GM21576 (cell line): ENCODE results near the gene CPT2.

Experiments
- ATAC-seq: cut with Tn5 transposase; IDR thresholded peaks from one replicate; pipeline ENCODE4 v1.9.1; 2021; ENCODE audit warnings: mild to moderate bottlenecking, moderate library complexity; ENCODE audit not compliant: unreplicated experiment

CPT2 gene

GRCh38 chr1:53214376-53214940, 17.8 kb downstream of the CPT2 start:
- no peak for ATAC-seq

GRCh38 chr1:53218201-53218600, 21.6 kb downstream of the CPT2 start:
- no peak for ATAC-seq

DNA sequence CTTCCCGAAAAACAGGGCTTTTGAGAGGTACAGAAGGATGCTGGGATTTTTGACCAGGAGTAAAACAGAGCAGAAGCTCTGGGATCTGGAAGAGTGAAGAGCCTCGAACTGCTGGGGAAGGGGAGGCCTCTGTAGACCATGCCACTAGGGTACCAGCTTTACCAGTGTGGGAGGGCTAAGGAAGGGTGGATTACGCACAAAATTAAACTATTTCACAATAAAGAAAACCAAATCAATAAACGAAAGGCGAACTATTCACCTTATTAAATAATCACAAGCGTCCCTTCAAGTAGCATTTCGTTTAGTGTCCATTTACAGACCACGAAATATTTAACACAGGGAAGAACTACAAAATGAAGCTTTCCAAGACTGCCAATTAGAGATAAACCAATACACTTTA, 23.1 kb downstream of the CPT2 start:
- no peak for ATAC-seq

DNA sequence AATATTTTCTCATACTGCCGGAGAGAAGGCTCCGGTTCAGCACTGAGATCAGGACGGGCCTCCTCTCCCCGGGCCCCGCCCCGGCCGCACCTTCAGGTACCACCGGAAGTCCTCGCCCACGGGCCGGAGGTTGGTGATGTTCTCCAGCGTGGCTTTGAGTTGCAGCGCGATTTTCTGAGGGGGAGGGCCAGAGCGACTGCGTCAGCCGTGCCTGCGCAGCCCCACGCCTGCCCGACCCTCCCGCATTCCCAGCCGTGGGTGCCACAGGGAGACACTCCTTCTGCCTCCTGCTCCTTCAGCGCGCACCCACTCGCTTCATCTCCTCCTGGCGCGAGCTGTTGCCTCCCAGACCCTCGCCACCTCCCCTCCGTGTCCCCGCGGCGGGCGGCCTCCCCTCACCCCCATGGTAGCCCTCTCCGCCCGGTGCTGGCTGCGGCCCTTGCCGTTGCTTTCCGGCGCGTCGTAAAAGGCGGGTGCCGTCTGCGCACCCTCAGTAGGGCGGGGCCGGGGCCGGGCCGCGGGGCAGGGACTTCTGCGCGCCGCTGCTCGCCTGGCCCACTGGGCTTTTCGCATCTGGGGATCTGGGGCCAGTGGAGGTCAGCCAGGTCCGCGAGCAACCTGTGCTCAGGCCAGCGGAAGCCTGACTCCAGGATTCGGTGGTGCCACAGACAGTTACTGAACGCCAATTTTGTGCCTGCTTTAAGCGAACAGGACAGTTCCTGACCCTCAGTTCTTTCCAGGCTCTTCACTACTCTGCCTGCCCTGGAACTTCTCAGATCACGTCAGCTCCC, 23.7 kb downstream of the CPT2 start, which contains the start of gene CZIB:
TSS of gene CZIB (minus strand) at position 464 of the 791 bp plus-strand sequence. CDS start at position 405, 59 bp downstream.
- ATAC-seq, result peak; percentile 83

DNA sequence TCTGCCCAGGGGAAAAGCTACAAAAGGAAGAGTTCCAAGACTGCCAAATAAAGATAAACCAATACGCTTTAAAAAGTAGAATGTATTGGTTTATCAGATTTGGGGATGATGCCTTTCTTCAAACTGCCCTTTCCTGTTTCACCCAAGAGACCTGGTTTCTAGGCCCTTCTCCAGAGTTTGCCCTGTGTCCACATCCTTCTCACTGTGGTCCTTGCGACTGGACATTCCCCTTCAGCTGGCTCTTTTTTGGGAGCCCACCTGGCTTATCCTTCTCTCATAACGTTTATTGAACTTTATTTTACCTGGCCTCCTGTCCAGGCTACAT, 24.3 kb downstream of the CPT2 start:
- ATAC-seq, result no peak

- ATAC-seq, result no peak
These were observed 41.0 kb downstream of the CPT2 start for GRCh38 chr1:53237638-53238037.

DNA sequence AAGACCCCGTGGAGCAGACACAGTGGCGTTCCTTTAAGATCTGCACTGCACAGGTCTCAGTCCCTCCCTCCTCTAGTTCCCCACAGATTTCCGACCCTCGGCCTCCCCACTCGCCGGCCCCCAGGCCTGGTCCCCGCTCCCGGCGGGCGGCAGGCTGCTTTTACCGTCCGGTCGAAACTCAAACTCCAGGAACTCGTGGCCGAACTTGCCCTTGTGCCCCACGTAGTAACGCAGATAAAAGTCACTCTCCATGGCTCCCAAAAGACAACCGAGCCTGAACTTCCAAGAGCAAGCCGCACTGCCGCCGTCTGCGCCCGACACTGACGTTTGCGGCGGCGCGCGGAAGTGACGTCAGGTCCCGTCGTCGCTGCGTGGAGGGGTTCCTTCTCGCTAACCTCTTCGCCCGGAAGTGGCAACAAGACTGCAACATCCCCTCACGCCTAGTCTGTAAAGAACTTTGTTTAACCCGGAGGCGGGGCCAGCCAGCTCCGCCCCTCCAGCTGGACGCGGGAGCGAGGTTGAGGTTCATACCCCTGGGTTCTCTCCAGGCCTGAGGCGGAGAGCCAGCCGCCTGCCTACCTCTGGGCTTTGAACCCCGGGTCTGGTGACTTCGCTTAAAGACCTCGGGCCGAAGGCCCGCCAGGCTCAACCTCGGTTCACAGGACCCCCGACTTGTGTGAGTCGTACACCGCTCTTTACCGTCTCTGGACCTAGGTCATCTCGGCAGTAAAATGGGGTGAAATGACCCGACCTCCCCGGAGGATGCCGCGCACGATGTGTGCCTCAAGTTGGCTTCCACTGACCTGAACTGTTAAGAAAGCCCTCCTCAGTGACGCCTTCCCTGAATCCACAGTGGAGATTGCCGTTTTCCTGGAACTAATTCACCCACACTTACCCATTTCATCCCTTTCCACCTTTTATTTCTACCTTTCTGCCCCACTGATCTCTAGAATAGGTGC, 41.9 kb downstream of the CPT2 start, which contains the start of gene MAGOH:
TSS of gene MAGOH (minus strand) at position 322 of the 959 bp plus-strand sequence. CDS start at position 252, 70 bp downstream.
- peak; percentile 98 for ATAC-seq

- ATAC-seq, result no peak
These were observed 45.2 kb downstream of the CPT2 start for GRCh38 chr1:53241828-53242227.

DNA sequence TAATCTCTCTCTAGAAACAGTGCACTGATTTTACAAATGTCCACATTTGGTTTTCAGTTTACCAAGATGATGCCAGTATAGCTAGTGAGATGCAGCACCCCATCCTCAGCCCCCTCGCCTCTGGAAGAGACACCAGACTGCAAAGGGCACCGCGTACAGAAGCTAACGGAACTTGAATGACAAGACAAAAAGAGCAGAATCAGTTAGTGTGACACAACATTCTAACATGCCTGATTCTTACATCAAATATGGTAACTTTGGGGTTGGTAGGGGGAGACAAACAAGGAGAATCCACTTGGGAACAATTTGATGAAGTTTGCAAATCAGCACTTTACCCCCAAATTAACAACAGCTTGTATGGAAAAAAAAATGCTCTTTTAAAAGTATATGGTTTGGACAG, 45.8 kb downstream of the CPT2 start:
- no peak for ATAC-seq

GRCh38 chr1:53244141-53244540, 47.5 kb downstream of the CPT2 start:
- ATAC-seq, result no peak

DNA sequence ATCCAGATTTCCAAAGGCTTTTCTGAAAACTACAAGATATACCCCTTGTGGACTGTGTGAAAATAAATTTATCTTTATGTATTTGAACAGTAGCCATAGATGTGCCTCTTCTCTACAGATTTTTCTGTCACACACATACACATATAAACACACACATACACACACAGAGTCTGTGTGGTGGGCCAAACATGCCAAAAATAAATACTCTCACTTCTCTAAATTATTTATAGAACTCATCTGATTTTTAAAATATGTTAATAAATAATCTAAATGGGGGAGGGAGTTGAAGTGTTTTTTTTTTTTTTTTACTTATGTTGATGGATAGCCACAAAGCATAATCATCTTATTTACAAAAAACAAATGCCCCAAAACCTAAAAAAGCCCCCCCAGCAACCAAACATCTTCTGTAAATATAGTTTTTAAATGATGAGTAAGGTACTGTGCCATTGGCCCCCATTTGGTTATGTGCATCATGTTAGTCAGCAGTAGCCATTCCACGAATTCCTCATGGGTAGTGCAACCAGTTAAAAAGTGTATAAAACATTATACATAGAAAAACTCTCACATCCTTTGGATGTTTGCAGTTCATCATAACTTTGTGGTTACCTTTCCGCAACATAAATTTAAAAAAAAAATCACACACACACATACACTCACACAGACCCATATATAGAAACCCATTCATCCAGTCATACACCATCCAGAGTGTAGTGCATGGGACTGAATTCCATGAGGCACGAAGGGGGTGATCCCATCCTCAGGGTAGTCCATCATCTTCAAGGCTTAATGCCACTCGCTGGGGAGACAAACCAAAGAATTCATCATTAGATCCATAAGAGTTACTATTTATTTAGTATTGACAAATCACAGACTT, 49.9 kb downstream of the CPT2 start:
- no peak for ATAC-seq

GRCh38 chr1:53249706-53250105, 53.1 kb downstream of the CPT2 start:
- ATAC-seq, result no peak

DNA sequence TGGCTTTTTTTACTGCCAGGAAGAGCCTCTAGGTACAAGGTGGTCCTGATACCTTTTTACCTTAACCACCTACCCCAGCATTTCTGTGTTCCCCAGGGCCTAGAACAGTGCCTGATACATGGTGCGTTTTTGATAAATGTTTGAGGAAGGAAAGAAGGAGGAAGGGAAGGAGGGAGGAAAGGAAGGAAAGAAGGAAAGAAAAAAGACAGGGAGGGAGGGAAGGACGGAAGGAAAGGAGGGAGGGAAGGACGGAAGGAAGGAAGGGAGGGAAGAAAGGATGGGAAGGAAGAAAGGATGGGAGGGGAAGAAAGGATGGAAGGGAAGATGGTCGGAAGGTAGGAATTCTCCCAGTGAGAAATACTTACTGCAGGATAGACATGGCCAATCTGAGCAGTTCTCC, 53.7 kb downstream of the CPT2 start:
- ATAC-seq, result no peak

DNA sequence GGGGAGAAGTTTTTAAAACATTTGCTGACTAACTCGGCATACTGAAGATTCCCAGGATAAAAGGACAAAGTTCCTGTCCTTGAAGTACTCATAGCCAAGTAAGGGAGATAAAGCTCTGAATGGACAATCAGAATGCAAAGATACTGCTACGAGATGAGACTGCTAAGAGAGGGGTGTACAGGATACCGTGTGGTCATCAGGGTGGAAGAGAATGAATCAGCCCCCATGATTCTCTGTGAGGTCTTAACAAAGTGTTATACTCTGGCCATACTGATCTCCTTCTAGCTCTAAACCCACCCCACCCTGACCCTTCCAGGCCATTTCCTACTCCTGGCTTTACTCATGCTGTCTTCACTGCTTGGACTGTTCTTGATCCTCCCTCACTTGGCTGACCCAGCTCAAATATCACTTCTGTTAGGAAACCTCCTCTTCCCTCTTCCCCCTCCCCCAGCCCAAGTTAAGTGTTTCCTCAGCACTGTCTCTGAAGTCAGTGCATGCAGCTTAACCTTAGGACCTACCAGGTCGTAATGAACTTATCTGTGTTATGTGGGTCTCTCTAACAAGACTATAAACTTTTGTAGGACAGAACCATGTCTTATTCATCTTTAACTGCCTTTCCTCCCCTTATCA, 57.5 kb downstream of the CPT2 start:
- no peak for ATAC-seq

DNA sequence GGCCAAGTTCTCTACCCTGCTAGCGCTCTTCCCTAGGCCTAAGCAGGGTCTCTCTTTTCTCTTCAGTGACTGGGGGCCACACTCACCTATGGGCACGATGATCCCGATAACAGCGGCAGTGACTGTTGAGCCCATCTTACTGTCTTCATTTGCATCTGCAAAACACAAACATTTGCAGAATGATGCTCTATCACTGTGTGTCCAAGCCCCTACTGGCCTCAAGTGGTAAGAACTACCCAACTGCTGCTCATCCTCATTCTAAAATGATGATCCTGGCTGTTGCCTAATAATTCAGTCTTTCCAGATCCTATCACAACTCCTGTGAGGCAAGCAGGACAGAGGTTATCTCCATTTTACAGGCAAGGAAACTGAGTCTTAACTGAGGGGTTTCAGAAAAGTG, 58.4 kb downstream of the CPT2 start:
- no peak for ATAC-seq

GRCh38 chr1:53256511-53257453, 60.2 kb downstream of the CPT2 start:
- ATAC-seq, result no peak

DNA sequence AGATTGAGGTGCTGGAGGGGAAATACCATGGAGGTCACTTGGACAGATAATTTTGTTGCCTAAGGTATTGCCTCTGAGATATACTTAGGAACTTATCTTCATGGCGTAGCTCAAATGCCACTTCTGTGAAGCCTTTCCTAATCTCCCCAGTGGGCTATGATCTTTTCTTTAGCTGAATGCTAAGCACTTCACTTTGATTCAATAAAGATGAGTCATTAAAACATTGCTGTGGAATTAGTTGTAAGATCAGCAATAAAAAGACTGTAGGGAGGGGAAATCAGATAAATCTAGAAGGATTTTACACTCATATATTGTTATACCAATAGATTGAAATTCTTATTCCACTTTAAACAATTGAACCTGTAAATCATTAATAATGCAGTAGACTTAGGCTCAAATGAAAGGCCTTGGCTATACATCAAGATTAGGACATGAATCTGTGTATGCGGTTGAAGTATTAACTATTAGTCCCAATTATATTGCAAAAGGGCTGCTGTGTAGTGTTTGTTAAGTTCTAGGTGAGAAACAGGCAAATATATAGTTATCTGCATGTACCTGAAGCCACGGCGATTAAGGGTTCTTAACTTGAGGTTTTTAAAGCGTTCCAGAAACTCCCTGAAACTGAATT, 60.9 kb downstream of the CPT2 start:
- no peak for ATAC-seq

DNA sequence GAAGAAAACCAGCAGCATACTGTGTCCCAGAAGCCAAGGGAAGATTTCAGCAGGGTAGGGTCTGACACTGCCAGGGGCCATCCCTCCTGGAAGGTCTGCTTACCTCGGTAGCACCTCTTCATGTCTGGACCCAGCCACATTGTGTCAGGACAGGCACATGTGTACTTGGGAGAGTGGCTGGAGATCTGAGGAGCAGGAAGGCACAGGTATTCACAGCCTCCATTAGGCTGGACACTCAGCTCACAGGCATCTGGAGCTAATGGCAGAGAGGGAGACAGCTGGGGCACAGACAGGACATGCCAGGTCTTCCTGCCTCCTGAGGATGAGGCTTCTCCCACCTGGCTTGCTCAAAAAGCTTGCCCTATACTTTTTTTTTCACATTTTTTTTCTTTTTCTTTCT, 61.6 kb downstream of the CPT2 start:
- ATAC-seq, result no peak
